Endothelial cell (in vitro differentiated cells): ENCODE measurements around the gene CACNA2D4. TPM values are rescaled to one million over a fixed set of nuclear protein-coding genes. Genes with fewer than 3 reads are reported as not detected.

Experiments used
- DNase-seq: peaks from one replicate; pipeline ENCODE4 v3.0.0; 2021; ENCODE audit warnings: low spot score
- H3K27ac Mint-ChIP-seq: one replicate; pipeline ENCODE4 v1.8.0; 2021; ENCODE audit warnings: mixed read lengths, inconsistent platforms; ENCODE audit not compliant: unreplicated experiment
- H3K27me3 Mint-ChIP-seq: one replicate; pipeline ENCODE4 v1.8.0; 2021; ENCODE audit warnings: mild to moderate bottlenecking, moderate library complexity, mixed read lengths, inconsistent platforms; ENCODE audit not compliant: unreplicated experiment
- H3K36me3 Mint-ChIP-seq: one replicate; pipeline ENCODE4 v1.8.0; 2021; ENCODE audit warnings: mild to moderate bottlenecking, low read depth, mixed read lengths, inconsistent platforms; ENCODE audit not compliant: unreplicated experiment
- H3K4me1 Mint-ChIP-seq: one replicate; pipeline ENCODE4 v1.8.0; 2021; ENCODE audit warnings: mild to moderate bottlenecking, mixed read lengths, inconsistent platforms; ENCODE audit not compliant: unreplicated experiment
- H3K4me3 Mint-ChIP-seq: one replicate; pipeline ENCODE4 v1.8.0; 2021; ENCODE audit warnings: mild to moderate bottlenecking, mixed read lengths, inconsistent platforms; ENCODE audit not compliant: unreplicated experiment
- H3K9me3 Mint-ChIP-seq: one replicate; pipeline ENCODE4 v1.8.0; 2021; ENCODE audit warnings: mixed read lengths, inconsistent platforms; ENCODE audit not compliant: unreplicated experiment
- CTCF ChIP-seq: fragments of 200-600 bp; sonication (generic); IDR thresholded peaks from one replicate; pipeline ENCODE4 v1.5.0; 2021; ENCODE audit warnings: antibody characterized with exemption; ENCODE audit not compliant: unreplicated experiment
- total RNA-seq: library from RNA; stranded (reverse); fragmentation: NEBNext Ultra II Directional; extraction: Animal tissue kit (Norgen Biotek cat#: 25700); gene quantifications from one replicate; pipeline ENCODE4 v1.2.1, GENCODE V29; 2021; ENCODE audit not compliant: unreplicated experiment

Gene CACNA2D4
- total RNA-seq, 1 donor from 2014 or later = 0.28 TPM

- Mint-ChIP-seq H3K9me3 (no peaks in the 10 kb centered on the region), H3K4me1 (peaks cover 16% of the 10 kb centered on the region), H3K36me3 (peaks cover 10% of the 10 kb centered on the region), H3K27me3 (peaks cover 8% of the 10 kb centered on the region), H3K27ac (no peak overlapping the region), H3K4me3 (no peak overlapping the region)
- no peak for DNase-seq
- no peak for TF ChIP-seq CTCF
Observed at GRCh38 chr12:1798641-1799020, 119.8 kb downstream of the CACNA2D4 start.

DNA sequence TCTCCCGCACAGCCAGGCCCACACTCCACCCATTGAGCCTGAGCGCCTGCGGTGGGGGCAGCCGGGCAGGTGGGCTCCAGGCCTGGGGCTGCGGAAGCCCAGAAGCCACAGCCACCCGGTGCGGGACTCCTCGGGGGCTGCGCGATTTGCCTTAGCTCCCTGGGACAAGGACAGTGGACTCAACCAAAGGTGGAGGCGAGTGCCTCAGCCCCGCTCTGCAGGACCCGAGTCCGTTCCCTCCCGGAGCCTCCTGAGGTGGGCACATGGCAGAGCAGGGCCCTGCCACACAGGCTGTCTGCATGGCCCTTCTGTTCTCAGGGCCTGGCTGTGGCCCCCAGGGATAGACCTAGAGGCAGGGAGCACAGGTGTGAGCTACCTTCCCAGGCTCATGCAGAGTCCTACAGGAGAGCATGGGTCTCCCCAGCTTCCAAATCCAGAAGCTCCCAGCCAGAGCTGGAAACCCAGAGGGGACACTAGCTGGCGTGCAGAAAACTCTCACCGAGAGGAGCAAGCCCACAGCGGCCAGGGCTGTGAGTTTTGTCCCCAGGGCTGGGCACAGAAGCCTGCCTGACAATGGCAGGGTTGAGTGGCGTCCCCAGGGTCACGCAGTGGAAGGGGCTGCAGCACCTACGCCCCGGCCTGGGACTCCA, 120.3 kb downstream of the CACNA2D4 start:
- Mint-ChIP-seq H3K4me3 (no peak overlapping the region), H3K36me3 (peaks cover 10% of the 10 kb centered on the region), H3K27me3 (peaks cover 8% of the 10 kb centered on the region), H3K9me3 (no peaks in the 10 kb centered on the region), H3K27ac (no peak overlapping the region), H3K4me1 (peaks cover 16% of the 10 kb centered on the region)
- no peak for DNase-seq
- no peak for TF ChIP-seq CTCF

- no peak for DNase-seq
- H3K9me3 Mint-ChIP-seq = no peaks in the 10 kb centered on the region
- no peak for TF ChIP-seq CTCF
- no peak overlapping the region for H3K27ac Mint-ChIP-seq
- H3K4me3 Mint-ChIP-seq = no peak overlapping the region
- H3K4me1 Mint-ChIP-seq = peaks cover 16% of the 10 kb centered on the region
- peaks cover 8% of the 10 kb centered on the region for H3K27me3 Mint-ChIP-seq
- peaks cover 9% of the 10 kb centered on the region for H3K36me3 Mint-ChIP-seq
Observed at GRCh38 chr12:1797011-1797901, 121.2 kb downstream of the CACNA2D4 start.

DNA sequence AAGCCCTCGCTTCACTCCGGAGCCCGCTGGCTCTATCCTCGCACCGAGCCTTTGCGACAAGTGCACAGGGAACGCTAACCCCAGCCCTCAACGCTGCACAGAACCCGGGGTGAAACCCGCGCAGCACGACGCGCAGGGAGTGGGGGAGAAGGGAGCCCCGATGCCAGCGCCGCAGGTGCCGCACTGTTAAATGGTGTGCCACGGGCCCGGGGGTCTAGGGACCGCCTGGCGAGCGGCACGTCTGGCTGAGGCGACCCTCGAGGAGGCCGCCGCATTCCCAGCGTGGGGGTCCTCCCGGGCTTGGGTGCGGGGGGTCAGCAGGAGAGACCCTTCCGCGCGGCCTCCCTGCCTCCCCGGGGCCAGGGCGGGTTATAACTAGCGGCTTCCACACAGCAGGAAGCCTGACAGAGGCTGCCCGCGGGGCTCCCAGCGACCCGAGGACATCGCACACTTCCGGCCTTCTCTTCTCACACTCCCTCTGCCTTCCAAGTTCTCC, 121.9 kb downstream of the CACNA2D4 start:
- Mint-ChIP-seq H3K9me3 (no peaks in the 10 kb centered on the region), H3K4me1 (peaks cover 16% of the 10 kb centered on the region), H3K27me3 (peaks cover 8% of the 10 kb centered on the region), H3K27ac (no peak overlapping the region), H3K36me3 (peaks cover 7% of the 10 kb centered on the region), H3K4me3 (peak overlapping the region; percentile 86)
- no peak for DNase-seq
- TF ChIP-seq CTCF = no peak
